AG20443 (cell line): ENCODE results near the gene SPAG7.

Source experiments
- DNase-seq: peaks from one replicate; pipeline ENCODE4 v3.0.0; 2012; ENCODE audit warnings: low spot score, mixed read lengths

The SPAG7 gene

GRCh38 chr17:4967539-4968485 lies at the start of gene SPAG7:
SPAG7 (minus strand) TSS chr17:4967817; CDS start chr17:4967804, 13 bp downstream.
- peak; percentile 96 for DNase-seq

GRCh38 chr17:5014357-5014756 lies 46.7 kb upstream of the SPAG7 start:
- DNase-seq, result no peak

GRCh38 chr17:5011928-5012327 lies 44.3 kb upstream of the SPAG7 start:
- DNase-seq, result peak; percentile 78

- no peak for DNase-seq
Measured at GRCh38 chr17:5003214-5003867, 35.7 kb upstream of the SPAG7 start.

GRCh38 chr17:5002121-5002788 lies 34.6 kb upstream of the SPAG7 start:
- DNase-seq, result no peak

- DNase-seq, result peak; percentile 74
Measured at GRCh38 chr17:5000237-5000639, 32.6 kb upstream of the SPAG7 start.

GRCh38 chr17:4999430-5000093 lies 31.9 kb upstream of the SPAG7 start:
- no peak for DNase-seq

GRCh38 chr17:4998732-4999429 lies 31.3 kb upstream of the SPAG7 start:
- DNase-seq, result no peak

GRCh38 chr17:4998027-4998731 lies 30.6 kb upstream of the SPAG7 start:
- no peak for DNase-seq

- DNase-seq, result peak; percentile 99
Measured at GRCh38 chr17:4997302-4998026, 29.8 kb upstream of the SPAG7 start, which contains the start of the genes INCA1 and KIF1C. INCA1 (minus strand) TSS chr17:4997522; CDS start chr17:4994437, 3,085 bp downstream. KIF1C (plus strand) TSS chr17:4997950; CDS start chr17:5000247, 2,297 bp downstream.

- DNase-seq, result no peak
Measured at GRCh38 chr17:4994081-4994595, 26.5 kb upstream of the SPAG7 start.

GRCh38 chr17:4987767-4988567 lies 20.4 kb upstream of the SPAG7 start:
- DNase-seq, result no peak

GRCh38 chr17:4986951-4987766 lies 19.5 kb upstream of the SPAG7 start, which contains the start of gene CAMTA2:
CAMTA2 (minus strand) TSS chr17:4987675; CDS start chr17:4986222, 1,453 bp downstream.
- peak; percentile 88 for DNase-seq

- no peak for DNase-seq
Measured at GRCh38 chr17:4986403-4986802, 18.8 kb upstream of the SPAG7 start.

GRCh38 chr17:4982305-4982704 lies 14.7 kb upstream of the SPAG7 start:
- no peak for DNase-seq

GRCh38 chr17:4980644-4981216 lies 13.1 kb upstream of the SPAG7 start:
- peak; percentile 57 for DNase-seq

GRCh38 chr17:4978726-4979125 lies 11.1 kb upstream of the SPAG7 start:
- DNase-seq, result no peak
